HUES6 (cell line): ENCODE data around the gene PCBP4.

ENCODE experiments used
- H3K27ac ChIP-seq: 2 replicates; pipeline ENCODE4 v1.7.0; 2013; ENCODE audit warnings: low read depth, mild to moderate bottlenecking, low read length, inconsistent platforms
- H3K27me3 ChIP-seq: 2 replicates; pipeline ENCODE4 v1.6.1; 2013; ENCODE audit warnings: low read length; ENCODE audit not compliant: control insufficient read depth, insufficient read depth
- H3K36me3 ChIP-seq: 2 replicates; pipeline ENCODE4 v1.6.1; 2013; ENCODE audit warnings: low read length; ENCODE audit not compliant: control insufficient read depth, insufficient read depth
- H3K4me1 ChIP-seq: 2 replicates; pipeline ENCODE4 v1.6.1; 2013; ENCODE audit warnings: low read length; ENCODE audit not compliant: control insufficient read depth, insufficient read depth
- H3K4me3 ChIP-seq: 2 replicates; pipeline ENCODE4 v1.5.1; 2013; ENCODE audit warnings: low read depth, low read length
- H3K9ac ChIP-seq: one replicate; pipeline ENCODE4 v1.6.1; 2013; ENCODE audit warnings: mild to moderate bottlenecking, low read length
- H3K9me3 ChIP-seq: 2 replicates; pipeline ENCODE4 v1.6.1; 2013; ENCODE audit warnings: low read depth, low read length; ENCODE audit not compliant: control insufficient read depth, insufficient read depth

Gene PCBP4

DNA sequence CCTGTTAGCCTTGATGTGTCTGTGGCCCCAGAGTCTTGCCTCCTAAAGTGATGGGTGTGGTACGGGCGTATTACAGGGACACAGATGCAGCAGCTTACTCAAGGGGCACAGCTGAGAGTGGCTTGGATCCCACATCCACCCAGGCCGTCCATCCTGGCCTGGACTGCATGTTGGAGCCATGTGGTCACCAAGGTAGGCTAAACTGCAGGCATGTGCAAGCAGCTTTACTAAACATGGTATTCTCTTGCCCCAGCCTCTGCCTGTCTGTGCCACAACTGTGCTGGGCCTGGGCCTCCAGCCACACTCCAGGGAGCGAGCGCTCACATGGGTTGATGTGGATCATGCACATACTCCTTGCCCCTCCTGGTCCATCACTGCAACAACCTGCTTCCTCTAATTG lies 18.1 kb downstream of the PCBP4 start:
- no peaks in the 10 kb centered on the region for H3K9me3 ChIP-seq
- no peak overlapping the region for H3K9ac ChIP-seq
- no peaks in the 10 kb centered on the region for H3K36me3 ChIP-seq
- H3K4me1 ChIP-seq = no peaks in the 10 kb centered on the region
- H3K27ac ChIP-seq = no peak overlapping the region
- no peak overlapping the region for H3K4me3 ChIP-seq
- peaks cover 44% of the 10 kb centered on the region for H3K27me3 ChIP-seq

DNA sequence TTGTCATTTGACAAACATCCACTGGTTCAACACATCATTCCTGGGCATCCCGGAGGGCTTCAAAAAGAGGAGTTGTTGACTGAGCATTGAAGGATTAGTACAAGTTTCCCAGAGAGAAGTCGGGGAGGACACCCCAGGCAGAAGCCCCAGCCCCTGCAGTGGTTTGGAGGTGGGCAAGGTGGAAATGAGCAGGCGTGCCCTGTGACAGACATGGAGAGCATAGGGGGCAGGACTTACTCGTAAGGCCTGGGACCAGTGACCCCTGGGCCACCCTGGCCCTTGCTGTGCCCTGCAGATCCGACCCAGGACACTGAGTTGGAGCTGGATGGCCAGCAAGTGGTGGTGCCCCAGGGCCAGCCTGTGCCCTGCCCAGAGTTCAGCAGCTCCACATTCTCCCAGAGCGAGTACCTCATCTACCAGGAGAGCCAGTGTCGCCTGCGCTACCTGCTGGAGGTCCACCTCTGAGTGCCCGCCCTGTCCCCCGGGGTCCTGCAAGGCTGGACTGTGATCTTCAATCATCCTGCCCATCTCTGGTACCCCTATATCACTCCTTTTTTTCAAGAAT lies 19.2 kb downstream of the PCBP4 start:
- Histone ChIP-seq H3K9ac (no peak overlapping the region), H3K27me3 (peaks cover 34% of the 10 kb centered on the region), H3K4me3 (no peak overlapping the region), H3K9me3 (no peaks in the 10 kb centered on the region), H3K36me3 (no peaks in the 10 kb centered on the region), H3K27ac (no peak overlapping the region), H3K4me1 (peaks cover 1% of the 10 kb centered on the region; the same call in 1 of the 2 replicates)

DNA sequence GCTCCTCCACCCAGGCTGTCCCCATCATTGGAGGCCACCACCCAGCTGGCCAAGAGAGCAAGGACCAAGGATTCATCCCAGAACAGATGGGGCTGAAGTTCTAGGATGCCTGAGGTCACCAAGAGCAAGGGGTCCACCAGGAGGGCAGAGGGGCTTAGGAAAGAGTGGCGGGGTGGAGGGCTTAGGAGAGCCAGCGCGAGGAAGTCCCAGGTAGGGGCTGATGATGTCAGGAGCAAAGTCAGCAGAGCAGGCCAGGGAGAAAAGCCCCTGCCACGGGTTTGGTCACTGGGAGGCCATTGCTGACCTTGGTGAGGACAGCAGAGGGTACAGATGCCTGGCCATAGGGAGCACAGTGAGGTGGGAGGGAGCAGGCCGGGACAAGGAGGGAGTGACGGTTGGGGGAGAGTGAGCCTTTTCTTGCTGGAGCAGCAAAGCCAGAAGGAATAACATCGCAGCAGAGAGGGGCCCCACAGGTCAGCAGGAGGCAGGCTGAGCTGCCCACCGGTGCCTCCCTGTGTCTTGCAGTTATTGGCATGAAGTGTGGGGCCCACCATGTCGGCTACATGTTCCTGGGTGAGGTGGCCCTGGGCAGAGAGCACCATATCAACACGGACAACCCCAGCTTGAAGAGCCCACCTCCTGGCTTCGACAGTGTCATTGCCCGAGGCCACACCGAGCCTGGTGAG lies 19.9 kb downstream of the PCBP4 start:
- Histone ChIP-seq H3K9me3 (no peaks in the 10 kb centered on the region), H3K27ac (no peak overlapping the region), H3K36me3 (no peaks in the 10 kb centered on the region), H3K4me3 (no peak overlapping the region), H3K9ac (no peak overlapping the region), H3K27me3 (peaks cover 31% of the 10 kb centered on the region), H3K4me1 (peaks cover 9% of the 10 kb centered on the region)

DNA sequence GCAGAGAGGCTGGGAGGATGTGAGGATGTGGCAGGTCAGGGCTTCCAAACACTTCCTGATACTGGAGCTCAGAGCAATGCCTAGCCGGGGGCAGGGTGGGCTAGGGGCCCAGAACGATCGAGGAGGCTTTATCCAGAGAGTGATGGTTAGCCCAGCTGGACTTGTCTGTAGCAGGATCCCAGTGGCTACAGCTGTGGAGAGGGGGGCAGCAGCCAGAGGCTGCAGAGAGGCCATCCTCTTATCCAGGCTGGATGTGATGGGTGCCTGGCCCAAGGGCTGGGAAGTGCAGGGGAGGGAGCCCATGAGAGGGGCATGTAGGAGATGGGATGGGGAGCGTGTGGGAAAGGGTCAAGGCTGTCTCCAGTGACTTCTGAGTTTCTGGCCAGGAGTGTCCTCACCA lies 20.5 kb downstream of the PCBP4 start:
- Histone ChIP-seq H3K9ac (no peak overlapping the region), H3K27ac (no peak overlapping the region), H3K27me3 (peaks cover 25% of the 10 kb centered on the region), H3K4me1 (peaks cover 11% of the 10 kb centered on the region), H3K9me3 (no peaks in the 10 kb centered on the region), H3K4me3 (no peak overlapping the region), H3K36me3 (no peaks in the 10 kb centered on the region)

DNA sequence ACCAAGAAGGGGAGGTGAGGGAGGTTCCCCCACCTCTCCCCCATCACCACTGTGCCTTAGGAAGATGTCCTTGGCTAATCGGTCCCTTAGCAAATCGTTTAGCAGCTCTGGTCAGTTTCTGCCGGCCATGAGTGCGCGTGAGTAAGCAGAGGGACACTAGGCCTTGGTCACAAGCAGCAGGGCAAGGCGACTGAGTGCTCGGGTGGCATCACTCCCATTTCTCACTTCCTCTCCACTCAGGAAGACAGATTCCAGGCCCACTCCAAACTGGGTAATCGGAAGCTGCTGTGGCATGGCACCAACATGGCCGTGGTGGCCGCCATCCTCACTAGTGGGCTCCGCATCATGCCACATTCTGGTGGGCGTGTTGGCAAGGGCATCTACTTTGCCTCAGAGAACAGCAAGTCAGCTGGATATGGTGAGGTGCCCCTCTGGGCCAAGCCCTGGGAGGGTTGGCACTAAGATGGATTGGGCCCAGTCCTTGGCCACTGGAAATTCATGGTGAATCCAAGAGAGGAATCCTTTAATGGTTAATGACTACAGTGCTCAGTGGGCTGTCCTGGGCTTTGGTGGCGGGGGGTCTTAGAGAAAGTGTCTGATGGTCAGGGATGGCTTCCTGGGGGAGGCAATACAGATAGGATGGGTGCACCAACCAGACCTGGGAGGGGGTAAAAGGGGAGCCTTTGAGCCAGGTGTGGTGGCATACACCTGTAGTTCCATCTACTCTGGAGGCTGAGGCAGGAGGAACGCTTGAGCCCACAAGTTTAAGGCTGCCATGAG lies 21.1 kb downstream of the PCBP4 start:
- Histone ChIP-seq H3K9me3 (no peaks in the 10 kb centered on the region), H3K4me1 (peaks cover 11% of the 10 kb centered on the region), H3K27ac (no peak overlapping the region), H3K9ac (no peak overlapping the region), H3K36me3 (no peaks in the 10 kb centered on the region), H3K27me3 (peaks cover 20% of the 10 kb centered on the region), H3K4me3 (no peak overlapping the region)

DNA sequence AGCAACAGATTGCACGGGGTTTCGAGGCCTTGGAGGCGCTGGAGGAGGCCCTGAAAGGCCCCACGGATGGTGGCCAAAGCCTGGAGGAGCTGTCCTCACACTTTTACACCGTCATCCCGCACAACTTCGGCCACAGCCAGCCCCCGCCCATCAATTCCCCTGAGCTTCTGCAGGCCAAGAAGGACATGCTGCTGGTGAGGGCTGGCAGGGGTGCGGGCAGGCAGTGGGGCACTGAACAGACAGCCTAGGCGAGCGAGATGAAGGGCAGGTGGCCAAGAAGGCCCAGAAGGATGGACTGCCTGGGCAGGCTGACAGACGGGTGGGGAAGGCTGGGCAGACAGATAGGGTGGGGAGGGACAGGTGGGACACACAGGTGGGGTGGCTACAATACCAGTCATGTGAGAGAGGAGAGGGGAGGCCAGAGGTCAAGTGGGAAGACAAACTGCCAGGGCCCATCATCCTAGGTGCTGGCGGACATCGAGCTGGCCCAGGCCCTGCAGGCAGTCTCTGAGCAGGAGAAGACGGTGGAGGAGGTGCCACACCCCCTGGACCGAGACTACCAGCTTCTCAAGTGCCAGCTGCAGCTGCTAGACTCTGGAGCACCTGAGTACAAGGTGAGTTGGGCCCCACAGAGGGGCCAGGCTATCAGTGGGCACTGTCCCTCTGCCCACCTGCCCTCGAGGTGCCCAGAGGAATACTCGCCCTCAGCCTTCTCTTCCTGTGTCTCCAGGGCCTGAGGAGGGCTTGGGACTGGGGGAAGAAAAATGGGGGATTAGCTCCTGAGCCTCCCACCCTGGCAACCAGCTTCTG lies 22.0 kb downstream of the PCBP4 start:
- Histone ChIP-seq H3K4me1 (peaks cover 18% of the 10 kb centered on the region), H3K9me3 (no peaks in the 10 kb centered on the region), H3K9ac (no peak overlapping the region), H3K27ac (no peak overlapping the region), H3K27me3 (peaks cover 11% of the 10 kb centered on the region), H3K36me3 (no peaks in the 10 kb centered on the region; the same call in 1 of the 2 replicates), H3K4me3 (no peak overlapping the region)

DNA sequence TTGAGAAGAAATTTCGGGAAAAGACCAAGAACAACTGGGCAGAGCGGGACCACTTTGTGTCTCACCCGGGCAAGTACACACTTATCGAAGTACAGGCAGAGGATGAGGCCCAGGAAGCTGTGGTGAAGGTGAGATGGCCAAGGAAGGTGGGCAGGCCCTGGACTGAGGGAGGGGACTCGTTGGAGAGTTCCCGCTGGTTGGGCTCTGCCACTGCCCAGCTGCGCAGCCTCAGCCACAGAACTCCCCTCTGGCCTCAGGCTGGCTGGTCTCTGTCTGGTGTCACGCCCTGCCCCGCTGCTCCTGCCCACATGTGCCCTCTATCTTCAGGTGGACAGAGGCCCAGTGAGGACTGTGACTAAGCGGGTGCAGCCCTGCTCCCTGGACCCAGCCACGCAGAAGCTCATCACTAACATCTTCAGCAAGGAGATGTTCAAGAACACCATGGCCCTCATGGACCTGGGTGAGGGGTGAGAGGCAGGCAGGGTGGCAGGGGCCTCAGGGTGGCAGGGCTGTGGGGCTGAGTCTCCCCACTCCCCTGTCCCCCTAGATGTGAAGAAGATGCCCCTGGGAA lies 22.7 kb downstream of the PCBP4 start:
- Histone ChIP-seq H3K4me1 (peaks cover 19% of the 10 kb centered on the region), H3K4me3 (no peak overlapping the region), H3K9ac (no peak overlapping the region), H3K27ac (no peak overlapping the region), H3K27me3 (peaks cover 6% of the 10 kb centered on the region; the same call in 1 of the 2 replicates), H3K9me3 (no peaks in the 10 kb centered on the region), H3K36me3 (no peaks in the 10 kb centered on the region; the same call in 1 of the 2 replicates)

DNA sequence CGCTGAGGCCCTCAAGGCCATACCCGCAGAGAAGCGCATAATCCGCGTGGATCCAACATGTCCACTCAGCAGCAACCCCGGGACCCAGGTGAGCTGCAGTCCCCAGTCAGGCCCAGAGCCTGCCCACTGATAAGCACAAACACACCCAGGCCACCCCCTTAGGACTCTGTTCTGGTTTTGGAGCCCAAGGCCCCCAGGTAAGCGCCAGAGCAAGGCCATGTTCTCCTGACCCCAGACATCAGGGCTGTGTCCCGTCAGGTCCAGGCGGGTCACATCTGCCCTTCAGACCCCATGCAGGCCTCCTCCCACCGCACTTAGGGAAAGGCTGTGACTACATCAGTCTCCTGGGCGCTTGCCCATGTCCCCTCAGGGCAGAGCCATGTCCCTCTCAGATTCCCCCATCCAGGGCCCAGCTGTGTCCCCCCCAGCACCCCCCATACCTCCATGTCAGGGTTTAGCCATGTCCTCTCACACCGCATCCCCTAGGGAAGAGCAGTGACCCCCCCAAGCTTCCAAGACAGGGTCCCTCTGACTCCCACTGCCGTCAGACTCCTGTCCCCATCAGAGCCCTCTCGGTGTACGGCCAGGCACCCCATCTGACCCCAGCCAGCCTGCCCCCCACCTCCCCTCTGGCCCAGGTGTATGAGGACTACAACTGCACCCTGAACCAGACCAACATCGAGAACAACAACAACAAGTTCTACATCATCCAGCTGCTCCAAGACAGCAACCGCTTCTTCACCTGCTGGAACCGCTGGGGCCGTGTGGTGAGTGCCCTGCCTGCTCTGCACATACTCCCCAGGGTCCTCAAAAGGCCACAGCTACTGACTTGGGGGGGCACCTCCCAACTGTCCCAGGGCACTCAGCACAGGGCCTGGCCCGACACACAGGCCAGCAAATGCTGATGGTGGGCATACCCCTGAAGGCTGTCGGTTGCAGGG lies 23.5 kb downstream of the PCBP4 start:
- Histone ChIP-seq H3K4me1 (peaks cover 19% of the 10 kb centered on the region), H3K4me3 (no peak overlapping the region), H3K9ac (no peak overlapping the region), H3K27ac (no peak overlapping the region), H3K27me3 (peaks cover 5% of the 10 kb centered on the region; the same call in 1 of the 2 replicates), H3K36me3 (peaks cover 7% of the 10 kb centered on the region), H3K9me3 (no peaks in the 10 kb centered on the region)

DNA sequence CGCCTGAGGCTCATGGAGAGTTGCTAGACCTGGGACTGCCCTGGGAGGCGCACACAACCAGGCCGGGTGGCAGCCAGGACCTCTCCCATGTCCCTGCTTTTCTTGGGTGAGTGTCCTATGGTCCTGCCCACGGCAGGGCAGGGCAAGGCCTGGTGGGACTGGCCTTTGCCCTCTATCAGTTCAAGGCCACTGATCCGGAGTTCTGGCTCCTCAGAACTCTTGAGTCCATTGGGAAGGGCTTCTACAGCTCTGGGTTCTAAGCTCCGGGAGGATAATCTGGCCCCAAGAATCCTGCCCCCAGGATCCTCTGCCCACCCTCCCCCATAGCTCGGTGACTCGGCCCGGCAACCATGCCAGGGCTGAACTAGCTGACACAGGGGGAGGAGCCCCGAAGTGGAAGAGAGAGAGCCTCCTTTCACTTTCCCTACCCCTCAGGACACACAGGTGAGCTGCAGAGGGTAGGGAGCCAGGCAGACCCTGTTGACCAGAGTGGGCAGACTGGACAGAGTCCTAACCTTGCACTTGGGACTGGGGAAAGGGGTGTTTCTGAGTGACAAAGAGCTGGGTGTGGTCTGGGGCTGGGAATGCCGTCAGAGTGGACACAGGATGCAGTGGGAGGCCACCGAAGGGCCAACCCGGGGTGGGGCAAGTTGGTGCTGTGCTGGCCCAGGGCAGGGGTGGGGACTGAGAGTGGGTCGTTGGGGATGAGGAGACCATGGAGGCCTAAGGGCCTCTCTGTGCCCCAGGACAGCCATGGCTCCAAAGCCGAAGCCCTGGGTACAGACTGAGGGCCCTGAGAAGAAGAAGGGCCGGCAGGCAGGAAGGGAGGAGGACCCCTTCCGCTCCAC lies 24.4 kb downstream of the PCBP4 start:
- Histone ChIP-seq H3K4me1 (peaks cover 19% of the 10 kb centered on the region), H3K36me3 (peaks cover 16% of the 10 kb centered on the region), H3K27me3 (no peaks in the 10 kb centered on the region), H3K4me3 (peak overlapping the region; percentile 63), H3K9me3 (no peaks in the 10 kb centered on the region), H3K9ac (peak overlapping the region; percentile 74), H3K27ac (no peak overlapping the region)
